SKM-1 (cell line): ENCODE results near the gene CTSC.
"Not testable (repeated sequence)": the region's sequence is repeated elsewhere in the genome, so short reads cannot be mapped to it uniquely, and the experiment has no call there.

Experiments used
- DNase-seq: peaks from one replicate; lab custom pipeline; 2025; ENCODE audit not compliant: unreplicated experiment; lab: John Stamatoyannopoulos, UW

The CTSC gene

GRCh38 chr11:88284336-88285050, 53.0 kb downstream of the CTSC start:
- no peak for DNase-seq

DNA sequence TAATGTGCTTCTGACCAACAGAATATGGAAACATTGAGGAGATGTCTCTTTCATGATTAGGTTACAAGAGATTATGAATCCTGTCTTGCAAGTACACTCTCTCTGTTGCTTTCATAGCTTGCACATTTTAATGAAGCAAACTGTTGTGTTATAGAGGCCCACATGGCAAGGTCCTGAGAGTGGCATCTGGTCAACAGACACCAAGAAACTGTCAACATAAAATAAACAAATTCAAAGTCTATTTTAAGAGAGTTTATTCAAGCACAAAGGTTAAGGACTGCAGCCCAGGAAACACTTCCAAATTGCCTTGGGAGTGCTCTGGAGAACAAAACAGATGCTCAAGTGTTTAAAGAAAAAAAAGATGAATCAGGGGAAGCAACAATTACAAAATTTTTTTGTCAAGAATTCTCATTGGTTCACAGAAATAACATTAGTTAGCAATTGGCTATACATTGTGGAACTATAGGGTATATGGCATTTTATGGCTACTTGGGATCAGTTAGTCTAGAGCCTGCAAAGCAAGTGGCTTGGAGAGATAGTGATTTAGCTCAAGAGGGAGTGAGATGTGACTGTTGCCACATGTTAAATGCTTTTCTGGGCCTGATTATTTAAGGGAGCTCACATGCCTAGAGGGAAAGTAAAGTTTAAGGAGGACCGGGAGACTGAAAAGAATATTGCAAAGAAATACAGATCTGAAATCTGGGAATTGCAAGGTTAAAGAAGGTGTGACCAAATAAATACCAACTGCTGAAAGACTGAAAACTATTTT, 54.6 kb downstream of the CTSC start:
- no peak for DNase-seq

GRCh38 chr11:88281317-88281712, 56.2 kb downstream of the CTSC start:
- no peak for DNase-seq

- no peak for DNase-seq
Observed at GRCh38 chr11:88280673-88281316, 56.7 kb downstream of the CTSC start.

DNA sequence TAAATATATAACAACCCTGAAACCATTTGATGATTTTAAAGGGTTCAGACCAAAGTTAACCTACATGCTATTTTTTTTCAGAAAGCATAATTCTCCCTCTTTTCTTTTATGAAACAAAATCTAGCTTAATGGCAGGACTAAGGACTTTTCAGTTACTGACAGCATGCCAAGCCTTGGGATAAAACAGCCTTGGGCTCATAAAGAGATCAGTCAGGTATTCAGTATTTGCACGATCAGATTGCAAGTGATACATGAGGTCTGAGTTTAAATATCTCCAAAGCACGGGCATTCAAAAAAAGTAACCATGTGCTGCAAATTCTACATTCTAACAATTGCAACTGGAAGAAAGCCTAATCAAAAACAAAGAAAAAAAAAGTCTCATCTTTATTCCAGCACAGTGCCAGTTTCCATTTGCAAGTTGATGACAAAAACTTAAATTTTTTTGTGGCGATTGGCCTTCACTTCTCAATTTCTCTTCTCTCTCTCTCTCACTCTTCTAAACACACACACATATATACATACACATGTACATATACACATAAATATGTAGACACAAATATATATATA, 60.1 kb downstream of the CTSC start:
- no peak for DNase-seq

DNA sequence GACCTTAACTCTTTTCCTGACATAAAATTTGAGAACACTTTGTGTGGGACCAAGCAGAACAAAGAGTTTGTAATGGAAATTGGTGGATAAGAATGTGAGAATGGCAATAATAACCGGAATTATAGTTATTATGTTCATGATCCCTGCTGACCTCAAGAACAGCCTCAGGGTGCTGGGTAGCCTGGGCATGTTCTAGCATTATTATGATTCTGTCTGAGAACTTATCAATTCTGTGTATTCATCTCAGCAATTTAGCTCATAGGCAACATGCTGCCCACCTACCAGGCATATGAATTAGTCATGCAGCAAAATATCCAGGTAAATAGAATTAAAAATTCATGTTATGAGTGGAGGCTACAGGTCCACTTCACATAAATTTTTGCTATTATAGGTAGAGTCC, 61.9 kb downstream of the CTSC start:
- no peak for DNase-seq

DNA sequence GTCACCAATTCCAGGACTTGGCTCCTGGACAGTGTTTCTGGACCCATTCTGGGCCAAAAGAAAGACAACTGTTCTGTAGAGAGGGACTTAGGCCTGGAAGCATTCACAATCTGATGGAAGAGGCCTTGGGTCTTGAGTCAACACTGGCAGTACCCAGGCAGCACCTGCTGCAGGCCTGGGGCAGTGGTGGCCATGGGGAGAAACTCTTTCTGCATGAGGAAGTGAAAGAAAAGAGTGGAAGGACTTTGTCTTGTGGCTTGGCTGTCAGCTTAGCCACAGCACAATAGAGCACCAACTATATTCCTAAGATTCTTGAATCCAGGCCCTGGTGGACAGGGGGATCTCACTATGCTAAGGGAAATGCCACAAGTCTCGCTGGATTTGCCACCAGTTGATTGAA, 70.6 kb downstream of the CTSC start:
- no peak for DNase-seq

DNA sequence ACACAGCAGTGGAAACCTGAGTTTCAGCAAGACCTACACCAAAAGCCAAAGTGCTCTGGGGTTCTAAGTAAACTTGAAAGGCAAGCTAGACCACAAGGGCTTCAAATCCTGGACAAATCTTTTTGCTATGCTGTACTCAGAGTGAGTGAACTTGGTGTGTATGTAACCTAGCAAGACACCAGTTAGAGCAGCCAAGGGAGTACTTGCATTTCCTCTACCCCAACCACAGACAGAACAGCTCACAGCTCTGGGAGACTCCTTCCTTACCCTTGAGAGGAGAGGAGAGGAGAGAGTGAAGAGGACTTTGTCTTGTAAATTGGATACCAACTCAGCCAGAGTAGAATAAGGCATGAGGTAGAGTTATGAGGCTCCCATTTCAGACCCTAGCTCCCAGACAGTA, 71.4 kb downstream of the CTSC start:
- no peak for DNase-seq

DNA sequence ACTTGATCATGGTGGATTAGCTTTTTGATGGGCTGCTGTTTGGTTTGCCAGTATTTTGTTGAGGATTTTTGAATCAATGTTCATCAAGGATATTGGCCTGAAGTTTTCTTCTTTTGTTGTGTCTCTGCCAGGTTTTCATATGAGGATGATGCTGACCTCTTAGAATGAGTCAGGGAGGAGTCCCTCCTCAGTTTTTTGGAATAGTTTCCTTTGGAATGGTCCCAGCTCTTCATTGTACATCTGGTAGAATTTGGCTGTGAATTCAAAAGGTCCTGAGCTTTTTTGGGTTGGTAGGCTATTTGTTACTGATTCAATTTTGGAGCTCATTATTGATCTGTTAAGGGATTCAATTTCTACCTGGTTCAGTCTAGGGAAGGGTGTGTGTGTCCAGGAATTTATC, 78.1 kb downstream of the CTSC start:
- no peak for DNase-seq

DNA sequence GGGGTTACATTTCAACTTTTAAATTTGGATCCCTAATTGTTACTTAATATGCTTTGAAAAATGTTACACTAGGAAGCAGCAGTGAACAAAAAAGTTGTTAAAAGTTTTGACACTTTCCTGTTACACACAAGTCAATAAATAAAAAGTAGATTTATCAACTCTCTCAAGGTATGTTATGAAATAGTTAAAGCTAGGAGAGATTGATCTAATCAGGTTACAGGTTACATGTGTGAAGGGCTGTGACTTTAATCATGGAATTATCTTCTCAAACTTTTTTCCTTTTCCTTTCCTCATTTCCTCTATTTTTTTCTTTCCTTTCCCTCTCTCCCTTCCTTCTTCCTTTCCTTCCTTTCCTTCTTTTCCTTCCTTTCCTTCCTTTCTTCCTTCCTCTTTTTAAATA, 85.3 kb downstream of the CTSC start:
- no peak for DNase-seq

- no peak for DNase-seq
Observed at GRCh38 chr11:88250566-88251242, 86.8 kb downstream of the CTSC start.

GRCh38 chr11:88249706-88250105, 87.8 kb downstream of the CTSC start:
- no peak for DNase-seq

GRCh38 chr11:88246696-88247095, 90.8 kb downstream of the CTSC start:
- DNase-seq: no peak

DNA sequence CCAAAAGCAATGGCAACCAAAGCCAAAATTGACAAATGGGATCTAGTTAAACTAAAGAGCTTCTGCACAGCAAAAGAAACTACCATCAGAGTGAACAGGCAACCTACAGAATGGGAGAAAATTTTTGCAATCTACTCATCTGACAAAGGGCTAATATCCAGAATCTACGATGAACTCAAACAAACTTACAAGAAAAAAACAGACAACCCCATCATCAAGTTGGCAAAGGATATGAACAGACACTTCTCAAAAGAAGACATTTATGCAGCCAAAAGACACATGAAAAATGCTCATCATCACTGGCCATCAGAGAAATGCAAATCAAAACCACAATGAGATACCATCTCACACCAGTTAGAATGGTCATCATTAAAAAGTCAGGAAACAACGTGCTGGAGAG, 92.0 kb downstream of the CTSC start:
- not testable (repeated sequence) for DNase-seq
